IMR-90 (cell line): ENCODE measurements around the gene YKT6. TPM values are rescaled to one million over a fixed set of nuclear protein-coding genes. Genes with fewer than 3 reads are reported as not detected.

Experiments
- ATAC-seq: fragments of 200-7000 bp; cut with Tn5 transposase; 2 replicates; pipeline ENCODE4 v1.9.1; 2020; ENCODE audit warnings: low read depth, mild to moderate bottlenecking, moderate library complexity
- BruUV-seq: library from RNA; stranded (reverse); fragments of 400-500 nt; replicated peaks from 2 replicates; lab custom pipeline; 2021; lab: Mats Ljungman, UMichigan
- CTCF ChIA-PET: fragments of 300-600 bp; formaldehyde crosslinking; extraction: SDS; loops from one replicate; lab custom pipeline; 2021; ENCODE audit warnings: antibody characterized with exemption; lab: Yijun Ruan, JAX
- POLR2A ChIA-PET: fragments of 300-600 bp; sonication (Branson Sonifier 250); formaldehyde crosslinking; loops from one replicate; lab custom pipeline; 2022; ENCODE audit warnings: antibody characterized with exemption; ENCODE audit not compliant: unreplicated experiment; lab: Charles Lee
- DNase-seq: peaks from one replicate; pipeline ENCODE4 v3.0.0; 2013
- H2AFZ ChIP-seq: replicated peaks from 2 replicates; pipeline ENCODE3; 2013; ENCODE audit warnings: low read length, mild to moderate bottlenecking; ENCODE audit not compliant: poor library complexity
- H2AK5ac ChIP-seq: 2 replicates; pipeline ENCODE4 v1.6.1; 2013; ENCODE audit warnings: low read depth, low read length, inconsistent platforms
- H2AK9ac ChIP-seq: replicated peaks from 2 replicates; pipeline ENCODE3; 2013; ENCODE audit warnings: mild to moderate bottlenecking, low read depth, low read length, moderate library complexity; ENCODE audit not compliant: poor library complexity
- H2BK120ac ChIP-seq: 2 replicates; pipeline ENCODE4 v1.6.1; 2013; ENCODE audit warnings: low read depth, low read length, inconsistent platforms
- H2BK15ac ChIP-seq: 3 replicates; pipeline ENCODE4 v1.6.1; 2013; ENCODE audit warnings: low read depth, low read length, inconsistent platforms
- H2BK20ac ChIP-seq: 2 replicates; pipeline ENCODE4 v1.6.1; 2013; ENCODE audit warnings: low read depth, mild to moderate bottlenecking, inconsistent platforms, low read length, moderate library complexity
- H2BK5ac ChIP-seq: 2 replicates; pipeline ENCODE4 v1.6.1; 2013; ENCODE audit warnings: mild to moderate bottlenecking, low read depth, low read length, inconsistent platforms; ENCODE audit not compliant: poor library complexity, severe bottlenecking
- H3K14ac ChIP-seq: replicated peaks from 2 replicates; pipeline ENCODE4 v1.6.1; 2013; ENCODE audit warnings: low read depth, low read length, inconsistent platforms
- H3K18ac ChIP-seq: 2 replicates; pipeline ENCODE4 v1.6.1; 2013; ENCODE audit warnings: low read depth, low read length, control low read depth
- H3K23ac ChIP-seq: 2 replicates; pipeline ENCODE4 v1.6.1; 2013; ENCODE audit warnings: low read depth, low read length, inconsistent platforms
- H3K27ac ChIP-seq: 2 replicates; pipeline ENCODE4 v1.5.1; 2013; ENCODE audit warnings: mild to moderate bottlenecking, control low read depth, low read length; ENCODE audit not compliant: insufficient read depth
- H3K27me3 ChIP-seq: 2 replicates; pipeline ENCODE4 v1.6.1; 2013; ENCODE audit warnings: low read length; ENCODE audit not compliant: control insufficient read depth, insufficient read depth
- H3K36me3 ChIP-seq: 2 replicates; pipeline ENCODE4 v1.6.1; 2013; ENCODE audit warnings: low read length, mixed read lengths; ENCODE audit not compliant: control insufficient read depth, insufficient read depth
- H3K4ac ChIP-seq: 2 replicates; pipeline ENCODE4 v1.6.1; 2013; ENCODE audit warnings: low read depth, low read length, inconsistent platforms
- H3K4me1 ChIP-seq: 2 replicates; pipeline ENCODE4 v1.6.1; 2013; ENCODE audit warnings: low read length, mixed read lengths; ENCODE audit not compliant: control insufficient read depth, insufficient read depth
- H3K4me2 ChIP-seq: 2 replicates; pipeline ENCODE4 v1.6.1; 2013; ENCODE audit warnings: low read depth, mild to moderate bottlenecking, control low read depth, low read length, moderate library complexity
- H3K4me3 ChIP-seq: 2 replicates; pipeline ENCODE4 v1.5.1; 2013; ENCODE audit warnings: low read depth, mild to moderate bottlenecking, control low read depth, low read length, moderate library complexity; ENCODE audit not compliant: insufficient read depth
- H3K56ac ChIP-seq: 2 replicates; pipeline ENCODE4 v1.6.1; 2013; ENCODE audit warnings: low read length, inconsistent platforms; ENCODE audit not compliant: insufficient read depth; ENCODE audit errors: extremely low read depth
- H3K79me1 ChIP-seq, 2 experiments: 2 replicates each; pipeline ENCODE4 v1.6.1; 2013; ENCODE audit warnings: low read length in 2 of 2, inconsistent platforms in 1 of 2, low read depth in 1 of 2
- H3K9ac ChIP-seq: 2 replicates; pipeline ENCODE4 v1.6.1; 2013; ENCODE audit warnings: low read depth, low read length, control low read depth
- H3K9me1 ChIP-seq: 2 replicates; pipeline ENCODE4 v1.6.1; 2013; ENCODE audit warnings: low read length, inconsistent platforms; ENCODE audit not compliant: insufficient read depth
- H3K9me3 ChIP-seq: 2 replicates; pipeline ENCODE4 v1.6.1; 2013; ENCODE audit warnings: low read length; ENCODE audit not compliant: control insufficient read depth, insufficient read depth
- H4K20me1 ChIP-seq: 2 replicates; pipeline ENCODE4 v1.6.1; 2013; ENCODE audit warnings: low read length, inconsistent platforms; ENCODE audit not compliant: insufficient read depth
- H4K5ac ChIP-seq: 2 replicates; pipeline ENCODE4 v1.6.1; 2013; ENCODE audit warnings: mild to moderate bottlenecking, low read depth, low read length, control low read depth
- H4K8ac ChIP-seq, 2 experiments: 2 replicates each; pipeline ENCODE4 v1.6.1; 2013; ENCODE audit warnings: low read depth in 2 of 2, low read length in 2 of 2, control low read depth in 1 of 2, inconsistent platforms in 1 of 2
- H4K91ac ChIP-seq: 2 replicates; pipeline ENCODE4 v1.6.1; 2013; ENCODE audit warnings: low read depth, low read length, inconsistent platforms; ENCODE audit not compliant: insufficient read depth
- BHLHE40 ChIP-seq: fragments of 150-350 bp; IDR thresholded peaks from 2 replicates; pipeline ENCODE4 v1.6.1; 2016; ENCODE audit warnings: mild to moderate bottlenecking, low read depth, low read length
- FOS ChIP-seq: fragments of 150-350 bp; IDR thresholded peaks from 2 replicates; pipeline ENCODE4 v1.6.1; 2016; ENCODE audit warnings: low read depth, low read length
- POLR2A ChIP-seq: IDR thresholded peaks from 2 replicates; pipeline ENCODE4 v1.6.1; 2012; ENCODE audit warnings: mild to moderate bottlenecking, low read depth, low read length
- RAD21 ChIP-seq: IDR thresholded peaks from 2 replicates; pipeline ENCODE4 v1.6.1; 2012; ENCODE audit warnings: low read length, improper control_type of control experiment
- RCOR1 ChIP-seq: IDR thresholded peaks from 2 replicates; pipeline ENCODE4 v1.6.1; 2012; ENCODE audit warnings: mild to moderate bottlenecking, low read length, improper control_type of control experiment; ENCODE audit not compliant: insufficient replicate concordance
- RFX5 ChIP-seq: IDR thresholded peaks from 2 replicates; pipeline ENCODE4 v1.8.0; 2012; ENCODE audit warnings: low read depth, mild to moderate bottlenecking, low read length, moderate library complexity
- WGBS, 2 experiments: methylation state at CpG; one replicate each; pipeline versions ENCODE4 v1.1.5 to v1.1.7; 2013; ENCODE audit warnings: missing lambda C conversion rate in 2 of 2; ENCODE audit not compliant: insufficient read length in 1 of 2; ENCODE audit errors: extremely low coverage in 2 of 2; 5-methylcytosine and 5-hydroxymethylcytosine counted together
- dilution Hi-C: fragments of 300-500 bp; cut with HindIII; formaldehyde crosslinking; loops from one replicate; pipeline ENCODE4 v1.14.3; 2018; ENCODE audit warnings: low sequenced_read_pairs; ENCODE audit not compliant: unreplicated experiment
- in situ Hi-C: fragments of 300-500 bp; cut with MboI; formaldehyde crosslinking; loops from 3 replicates; pipeline ENCODE4 v1.14.3; 2019; ENCODE audit warnings: low sequenced_read_pairs, inconsistent platforms, mixed read lengths
- intact Hi-C: fragments of 100-400 bp; cut with micrococcal nuclease; formaldehyde crosslinking; loops from 2 replicates; pipeline ENCODE4 v1.10.0; 2022
- polyA plus RNA-seq, 3 experiments: library from polyadenylated mRNA; depleted of rRNA; stranded (reverse); fragments of >200 nt; gene quantifications; 2 replicates each; pipeline ENCODE4 v1.2.3, GENCODE V29; 2012; ENCODE audit warnings: low replicate concordance in 1 of 3
- total RNA-seq: library from RNA; depleted of rRNA; stranded (reverse); fragments of >200 nt; gene quantifications from 2 replicates; pipeline ENCODE4 v1.2.3, GENCODE V29; 2012

The YKT6 gene
- total and polyA plus RNA-seq, 2 of the 4 experiments (the other 2 are of a cell fraction), result 115 to 120 TPM

DNA sequence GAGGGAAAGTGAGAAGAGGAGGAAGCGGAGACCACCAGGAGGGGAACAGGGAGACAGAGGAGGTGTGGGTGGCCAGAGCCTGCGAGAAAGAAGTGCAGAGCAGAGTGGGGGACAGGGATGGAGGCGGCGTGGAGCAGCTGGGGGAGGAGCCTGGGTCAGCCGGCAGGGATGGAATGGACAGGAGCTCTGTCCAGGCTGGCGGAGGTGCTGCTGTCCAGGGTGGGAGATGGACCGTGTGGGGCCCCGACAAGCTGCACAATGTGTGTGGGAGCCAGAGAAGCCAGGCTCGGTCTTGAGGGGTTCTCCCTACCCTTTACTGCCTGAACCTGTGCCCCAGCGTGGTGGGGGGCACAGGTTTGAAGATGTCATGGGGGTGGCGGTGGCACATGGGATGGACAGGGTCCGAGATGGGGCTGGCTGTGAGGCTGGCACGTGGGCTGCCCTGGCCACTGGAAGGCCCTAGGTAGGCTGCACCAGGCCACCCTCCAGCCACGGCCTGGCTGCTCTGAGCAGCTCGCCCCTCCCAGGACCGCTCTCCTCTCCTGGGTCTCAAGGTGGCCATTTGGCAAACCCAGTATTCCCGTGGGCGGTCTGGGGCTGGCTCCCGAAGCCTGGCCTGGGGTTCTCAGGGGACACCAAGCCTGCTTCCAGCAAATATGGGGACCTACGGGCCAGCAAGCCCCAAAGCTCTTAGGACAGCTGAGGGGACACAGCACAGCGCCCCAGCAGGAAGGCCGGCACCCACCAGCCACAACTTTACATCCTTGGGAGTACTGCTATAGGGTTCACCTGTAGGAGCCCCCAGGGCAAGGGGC, 32.3 kb downstream of the YKT6 start:
- Histone ChIP-seq H3K9ac (no peak overlapping the region), H3K18ac (no peak overlapping the region), H4K20me1 (no peaks in the 10 kb centered on the region), H3K23ac (no peak overlapping the region), H4K91ac (no peak overlapping the region), H3K4me3 (no peak overlapping the region), H2AK9ac (no peak overlapping the region), H2AK5ac (no peak overlapping the region), H4K8ac (no peak overlapping the region), H3K36me3 (no peaks in the 10 kb centered on the region), H3K56ac (no peak overlapping the region), H2BK20ac (no peak overlapping the region), H3K4me1 (no peaks in the 10 kb centered on the region), H3K4me2 (no peak overlapping the region), H3K9me1 (no peaks in the 10 kb centered on the region), H2BK120ac (no peak overlapping the region), H2BK5ac (no peak overlapping the region), H3K9me3 (no peaks in the 10 kb centered on the region), H2AFZ (no peak overlapping the region), H3K14ac (no peak overlapping the region), H2BK15ac (no peak overlapping the region), H4K5ac (no peak overlapping the region), H3K79me1 (no peaks in the 10 kb centered on the region), H3K27ac (no peak overlapping the region), H3K27me3 (peaks cover 39% of the 10 kb centered on the region), H3K4ac (no peak overlapping the region)
- POLR2A ChIA-PET, result no interaction called here
- BruUV-seq, result no TSS peak
- TF ChIP-seq POLR2A, result no peak
- no peak for TF ChIP-seq RAD21
- no peak for TF ChIP-seq RFX5
- TF ChIP-seq FOS, result no peak
- TF ChIP-seq BHLHE40, result no peak
- no peak for TF ChIP-seq RCOR1
- in situ Hi-C loops (no loop called here), intact Hi-C loops (no loop called here), dilution Hi-C loops (no loop called here)
- CTCF ChIA-PET, result interaction anchor here (0.9 kb wide), 1 partner anchor 102 kb away, joined by 3 read pairs; no protein-coding TSS in a partner anchor
- ATAC-seq (peak; percentile 28; the same call in 1 of the 2 replicates), DNase-seq (no peak)
- WGBS, 2 experiments, result 74% methylated on average over 12 of the region's 22 CpGs; no CpG with 5 or more reads in 1 of the 2 experiments
